ENCODE results near the gene TAS2R7.
"Not testable (repeated sequence)": the region's sequence is repeated elsewhere in the genome, so short reads cannot be mapped to it uniquely, and the experiment has no call there.

Gene TAS2R7

DNA sequence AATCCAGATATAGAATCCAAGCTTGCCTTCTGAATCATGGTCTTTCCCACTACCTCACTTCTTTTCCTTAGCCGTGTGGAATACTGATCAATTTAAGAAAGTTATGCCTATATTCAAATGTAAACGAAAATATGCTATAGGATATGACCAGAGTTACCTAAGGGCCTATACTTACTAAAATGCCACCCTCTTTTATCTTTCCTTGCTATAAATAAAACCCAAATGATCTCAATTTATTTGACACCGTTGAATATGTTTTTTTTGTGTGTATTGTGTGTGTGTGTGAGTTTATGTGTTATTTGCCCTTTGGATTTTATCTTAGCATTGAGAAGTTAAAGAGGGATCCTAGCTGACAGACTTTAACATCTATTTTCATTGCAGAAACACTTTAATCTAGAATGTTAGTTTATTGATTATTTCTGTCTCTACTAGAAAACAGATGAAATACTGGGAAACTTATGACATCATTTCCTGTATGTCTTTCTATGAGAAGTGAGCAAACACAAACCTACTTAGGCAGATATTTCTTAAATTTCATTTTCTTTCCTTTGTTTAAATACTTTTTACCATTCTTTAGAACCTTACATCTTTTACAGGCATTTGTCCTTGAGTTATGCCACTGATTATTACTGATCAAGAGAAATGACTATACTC lies 9.6 kb upstream of the TAS2R7 start:
- H3K9ac ChIP-seq: no peak overlapping the region
- no peaks in the 10 kb centered on the region for H3K4me1 ChIP-seq
- no peak overlapping the region for H3K4me3 ChIP-seq (ENCODE audit: low read depth, low read length)
- no peak overlapping the region for H2AFZ ChIP-seq
- H3K4me2 ChIP-seq (ENCODE audit: low read length): no peak overlapping the region
- H3K27ac ChIP-seq: no peak overlapping the region
- no peaks in the 10 kb centered on the region for H3K36me3 ChIP-seq (ENCODE audit: control insufficient read depth, insufficient read depth, low read length)
- no peaks in the 10 kb centered on the region for H3K27me3 ChIP-seq (ENCODE audit: control insufficient read depth, insufficient read depth, low read length)
- no peaks in the 10 kb centered on the region for H3K9me3 ChIP-seq (ENCODE audit: control insufficient read depth, low read length)
- TF ChIP-seq, protein P1, sequence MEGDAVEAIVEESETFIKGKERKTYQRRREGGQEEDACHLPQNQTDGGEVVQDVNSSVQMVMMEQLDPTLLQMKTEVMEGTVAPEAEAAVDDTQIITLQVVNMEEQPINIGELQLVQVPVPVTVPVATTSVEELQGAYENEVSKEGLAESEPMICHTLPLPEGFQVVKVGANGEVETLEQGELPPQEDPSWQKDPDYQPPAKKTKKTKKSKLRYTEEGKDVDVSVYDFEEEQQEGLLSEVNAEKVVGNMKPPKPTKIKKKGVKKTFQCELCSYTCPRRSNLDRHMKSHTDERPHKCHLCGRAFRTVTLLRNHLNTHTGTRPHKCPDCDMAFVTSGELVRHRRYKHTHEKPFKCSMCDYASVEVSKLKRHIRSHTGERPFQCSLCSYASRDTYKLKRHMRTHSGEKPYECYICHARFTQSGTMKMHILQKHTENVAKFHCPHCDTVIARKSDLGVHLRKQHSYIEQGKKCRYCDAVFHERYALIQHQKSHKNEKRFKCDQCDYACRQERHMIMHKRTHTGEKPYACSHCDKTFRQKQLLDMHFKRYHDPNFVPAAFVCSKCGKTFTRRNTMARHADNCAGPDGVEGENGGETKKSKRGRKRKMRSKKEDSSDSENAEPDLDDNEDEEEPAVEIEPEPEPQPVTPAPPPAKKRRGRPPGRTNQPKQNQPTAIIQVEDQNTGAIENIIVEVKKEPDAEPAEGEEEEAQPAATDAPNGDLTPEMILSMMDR (IDR thresholded peaks at IDR 0.05): no peak
- H3K79me2 ChIP-seq: no peaks in the 10 kb centered on the region

DNA sequence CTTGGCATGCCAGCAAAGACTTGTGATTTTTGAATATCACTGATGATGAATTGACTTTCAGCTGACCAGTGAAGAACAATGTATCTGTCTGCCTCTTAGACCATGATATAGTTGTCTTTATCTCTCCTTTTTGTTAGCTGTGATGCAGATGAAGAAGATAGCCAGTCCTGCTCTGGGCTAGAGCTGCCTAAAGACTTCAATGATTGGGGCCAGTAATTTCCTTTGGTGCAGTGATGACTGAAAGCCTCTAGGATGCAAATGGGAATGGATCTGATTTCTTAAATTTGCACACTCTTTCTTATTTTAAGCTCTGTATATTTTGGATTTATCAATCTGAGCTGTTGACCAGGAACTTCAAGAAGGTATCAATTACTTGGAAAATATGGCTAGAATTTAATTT lies 7.6 kb upstream of the TAS2R7 start, which contains the start of gene TAS2R9:
Gene TAS2R9, minus strand, starts transcription at position 101 of the 400 bp plus-strand sequence. Its CDS starts 93 bp downstream, at position 8.
- Histone ChIP-seq H3K9me3 (ENCODE audit: control insufficient read depth, low read length) (no peaks in the 10 kb centered on the region), H3K36me3 (ENCODE audit: control insufficient read depth, insufficient read depth, low read length) (no peaks in the 10 kb centered on the region), H3K79me2 (no peaks in the 10 kb centered on the region), H3K9ac (no peak within 1 kb of the TSS), H3K4me3 (ENCODE audit: low read depth, low read length) (no peak within 1 kb of the TSS), H3K4me1 (no peaks in the 10 kb centered on the region), H3K4me2 (ENCODE audit: low read length) (no peak within 1 kb of the TSS), H2AFZ (no peak within 1 kb of the TSS), H3K27ac (no peak within 1 kb of the TSS), H3K27me3 (ENCODE audit: control insufficient read depth, insufficient read depth, low read length) (no peaks in the 10 kb centered on the region)
- TF ChIP-seq, protein P1 (IDR thresholded peaks at IDR 0.05): no peak

DNA sequence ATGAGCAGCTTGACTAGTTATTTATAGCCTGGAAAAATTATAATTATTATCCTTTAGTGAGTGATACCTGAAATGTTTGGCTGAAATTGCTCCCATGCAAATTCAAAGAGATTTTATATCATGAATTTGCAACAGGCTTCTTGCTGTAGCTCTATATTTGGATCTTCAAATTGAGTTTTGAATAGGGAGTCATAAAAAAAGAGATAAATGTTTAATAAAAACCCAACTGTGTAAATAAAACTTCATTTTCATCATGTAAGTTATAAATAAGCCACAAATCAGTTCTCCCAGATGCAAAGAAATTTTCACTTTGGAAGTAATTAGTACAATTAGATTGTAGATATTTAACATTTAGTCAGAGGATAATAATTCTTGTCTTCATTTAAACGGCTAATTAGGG lies 4.8 kb upstream of the TAS2R7 start, which contains the start of gene TAS2R8:
Gene TAS2R8, minus strand, starts transcription at position 101 of the 400 bp plus-strand sequence. CDS start 306 bp downstream, outside the sequence.
- Histone ChIP-seq H3K9me3 (ENCODE audit: control insufficient read depth, low read length) (no peaks in the 10 kb centered on the region), H3K27ac (no peak within 1 kb of the TSS), H3K27me3 (ENCODE audit: control insufficient read depth, insufficient read depth, low read length) (no peaks in the 10 kb centered on the region), H3K4me2 (ENCODE audit: low read length) (no peak within 1 kb of the TSS), H3K79me2 (no peaks in the 10 kb centered on the region), H2AFZ (no peak within 1 kb of the TSS), H3K36me3 (ENCODE audit: control insufficient read depth, insufficient read depth, low read length) (no peaks in the 10 kb centered on the region), H3K4me1 (no peaks in the 10 kb centered on the region), H3K9ac (no peak within 1 kb of the TSS), H3K4me3 (ENCODE audit: low read depth, low read length) (no peak within 1 kb of the TSS)
- TF ChIP-seq, protein P1 (IDR thresholded peaks at IDR 0.05): no peak

DNA sequence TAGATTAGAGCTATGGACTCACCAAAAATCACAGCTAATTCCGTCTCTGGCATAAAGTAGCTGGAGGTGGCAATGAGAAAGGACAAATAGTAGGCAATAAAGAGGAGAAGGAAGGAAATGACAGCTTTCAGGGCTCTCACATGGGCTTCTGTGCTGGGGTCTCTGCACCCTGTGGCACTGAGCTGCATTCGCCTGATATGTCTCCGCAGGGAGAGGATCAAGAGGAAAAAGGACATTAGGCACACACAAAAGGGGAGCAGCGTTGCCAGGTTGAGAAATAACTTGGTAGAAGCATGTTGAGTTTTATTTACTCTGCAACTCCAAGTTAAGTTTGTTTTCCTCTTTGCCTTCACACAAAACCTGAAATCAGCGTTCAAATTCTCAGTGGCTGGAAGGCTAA lies 686 bp downstream of the TAS2R7 start:
- Histone ChIP-seq H3K4me3 (ENCODE audit: low read depth, low read length) (no peak overlapping the region), H3K4me1 (no peaks in the 10 kb centered on the region), H2AFZ (no peak overlapping the region), H3K4me2 (ENCODE audit: low read length) (no peak overlapping the region), H3K9ac (no peak overlapping the region), H3K27ac (no peak overlapping the region), H3K27me3 (ENCODE audit: control insufficient read depth, insufficient read depth, low read length) (no peaks in the 10 kb centered on the region), H3K79me2 (no peaks in the 10 kb centered on the region), H3K36me3 (ENCODE audit: control insufficient read depth, insufficient read depth, low read length) (no peaks in the 10 kb centered on the region), H3K9me3 (ENCODE audit: control insufficient read depth, low read length) (no peaks in the 10 kb centered on the region)
- TF ChIP-seq, protein P1 (IDR thresholded peaks at IDR 0.05): no peak

GRCh38 chr12:10794222-10794621 lies 8.2 kb downstream of the TAS2R7 start:
- TF ChIP-seq, protein P1 (IDR thresholded peaks at IDR 0.05): no peak
- Histone ChIP-seq H3K27me3 (ENCODE audit: control insufficient read depth, insufficient read depth, low read length) (no peaks in the 10 kb centered on the region), H3K79me2 (no peaks in the 10 kb centered on the region), H3K4me3 (ENCODE audit: low read depth, low read length) (no peak overlapping the region), H3K4me1 (no peaks in the 10 kb centered on the region), H3K36me3 (ENCODE audit: control insufficient read depth, insufficient read depth, low read length) (no peaks in the 10 kb centered on the region), H2AFZ (no peak overlapping the region), H3K9ac (no peak overlapping the region), H3K27ac (no peak overlapping the region), H3K9me3 (ENCODE audit: control insufficient read depth, low read length) (no peaks in the 10 kb centered on the region), H3K4me2 (ENCODE audit: low read length) (no peak overlapping the region)

DNA sequence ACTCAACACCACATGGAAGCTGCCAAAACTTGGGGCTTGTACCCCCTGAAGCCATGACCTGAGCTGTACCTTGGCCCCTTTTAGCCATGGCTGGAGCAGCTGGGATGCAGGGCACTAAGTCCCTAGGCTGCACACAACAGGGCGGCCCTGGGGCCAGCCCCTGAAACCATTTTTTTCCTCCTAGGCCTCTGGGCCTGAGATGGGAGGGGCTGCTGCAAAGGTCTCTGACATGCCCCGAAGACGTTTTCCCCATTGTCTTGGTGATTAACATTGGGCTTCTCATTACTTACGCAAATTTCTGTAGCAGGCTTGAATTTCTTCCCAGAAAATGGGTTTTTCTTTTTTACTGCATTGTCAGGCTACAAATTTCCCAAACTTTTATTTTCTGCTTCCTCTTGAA lies 10.7 kb downstream of the TAS2R7 start:
- not testable (repeated sequence) for H3K27me3 ChIP-seq (ENCODE audit: control insufficient read depth, insufficient read depth, low read length); H3K9ac ChIP-seq; H3K4me2 ChIP-seq (ENCODE audit: low read length); H3K27ac ChIP-seq; H2AFZ ChIP-seq; H3K4me1 ChIP-seq; H3K36me3 ChIP-seq (ENCODE audit: control insufficient read depth, insufficient read depth, low read length); H3K4me3 ChIP-seq (ENCODE audit: low read depth, low read length); H3K9me3 ChIP-seq (ENCODE audit: control insufficient read depth, low read length); H3K79me2 ChIP-seq
